A204.1 (cell line): ENCODE results near the gene NEK10.

Experiments used
- FAIRE-seq: peaks from 2 replicates; lab custom pipeline; 2012; peaks lifted over from hg19 to GRCh38; lab: Jason Lieb, UNC

The NEK10 gene

DNA sequence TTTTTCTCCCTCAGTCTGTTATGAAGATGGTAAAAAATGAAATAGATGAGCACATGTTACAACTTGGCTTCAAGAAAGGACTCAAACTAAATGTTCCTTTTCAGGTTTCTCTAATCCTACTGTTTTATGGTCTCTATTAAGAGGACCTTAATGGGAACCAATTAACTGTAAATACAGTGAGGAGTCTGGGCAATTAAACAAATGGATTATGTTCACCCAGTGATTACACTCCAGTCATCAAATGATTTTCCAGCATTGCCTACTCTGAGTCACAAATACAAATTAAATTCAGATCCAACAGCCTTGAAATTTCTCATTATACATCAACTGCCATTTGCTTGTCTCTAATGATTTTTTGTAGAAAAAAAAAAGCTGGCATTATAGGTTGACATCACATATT lies 129.2 kb downstream of the NEK10 start:
- no peak for FAIRE-seq

DNA sequence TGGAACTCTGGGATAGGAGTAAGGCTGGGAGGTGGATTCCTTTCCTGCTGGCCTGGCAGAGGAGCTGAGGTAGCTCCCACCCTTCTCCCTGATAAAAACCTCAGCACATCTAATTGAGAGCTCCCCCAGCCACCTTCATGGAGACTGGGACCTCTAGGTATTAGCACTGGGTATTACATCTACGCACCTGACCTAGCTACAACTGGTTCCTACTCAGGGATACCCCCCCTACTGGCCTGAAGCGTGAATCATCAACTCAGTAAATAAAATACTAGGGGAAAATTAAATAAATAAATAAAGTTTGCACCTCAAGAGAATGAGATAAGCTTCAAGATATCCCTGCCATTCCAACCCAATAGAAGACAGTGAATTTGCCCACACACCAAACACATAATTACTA lies 140.4 kb downstream of the NEK10 start:
- FAIRE-seq, result no peak

DNA sequence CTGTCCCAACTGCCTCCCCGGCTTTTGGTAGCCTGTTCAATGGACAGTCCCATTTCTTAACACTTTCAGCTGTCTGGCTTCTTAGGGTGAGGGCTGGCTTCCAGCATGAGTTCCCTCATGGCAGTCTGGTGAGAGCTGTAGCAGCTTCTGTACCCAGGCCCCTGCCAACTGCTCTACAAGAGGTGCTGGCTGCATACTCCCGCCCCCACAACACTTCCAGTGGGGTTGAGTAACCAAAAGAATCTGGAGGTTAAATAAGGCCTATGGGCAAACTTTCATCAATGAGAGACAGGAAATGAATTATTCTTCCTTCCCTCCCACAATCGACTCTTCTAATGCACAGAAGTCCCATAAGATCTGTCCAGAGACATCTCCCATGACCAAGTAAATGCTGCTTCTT lies 145.0 kb downstream of the NEK10 start:
- FAIRE-seq, result no peak

DNA sequence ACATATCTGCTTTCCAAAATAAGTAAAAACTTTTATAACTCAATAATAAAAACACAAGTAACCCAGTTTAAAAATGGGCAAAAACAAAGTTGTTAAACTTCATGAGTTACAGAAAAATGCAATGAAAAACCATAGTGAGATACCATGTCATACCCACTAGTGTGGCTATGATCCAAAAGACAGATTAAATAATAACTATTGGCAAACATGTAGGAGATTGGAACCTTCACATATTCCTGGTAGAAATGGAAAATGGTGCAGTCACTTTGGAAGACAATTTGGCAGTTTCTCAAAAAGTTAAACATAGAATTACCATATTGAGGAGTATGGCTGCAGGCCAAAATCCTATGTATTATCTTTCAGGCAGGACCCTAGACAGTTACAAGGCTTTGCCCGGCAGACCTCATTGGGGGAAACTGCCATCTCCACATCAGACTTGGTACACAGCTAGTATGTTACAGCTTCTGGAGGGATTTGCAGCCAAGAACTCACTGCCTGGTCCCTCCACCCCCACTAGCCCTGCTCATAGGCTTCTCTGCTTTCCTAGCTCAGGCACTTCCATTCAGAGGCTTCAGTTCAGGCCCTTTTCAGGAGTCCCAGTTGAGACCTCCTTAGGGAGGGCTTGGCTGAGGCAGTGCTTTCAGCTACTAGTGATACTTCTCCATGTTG lies 147.8 kb downstream of the NEK10 start:
- no peak for FAIRE-seq

DNA sequence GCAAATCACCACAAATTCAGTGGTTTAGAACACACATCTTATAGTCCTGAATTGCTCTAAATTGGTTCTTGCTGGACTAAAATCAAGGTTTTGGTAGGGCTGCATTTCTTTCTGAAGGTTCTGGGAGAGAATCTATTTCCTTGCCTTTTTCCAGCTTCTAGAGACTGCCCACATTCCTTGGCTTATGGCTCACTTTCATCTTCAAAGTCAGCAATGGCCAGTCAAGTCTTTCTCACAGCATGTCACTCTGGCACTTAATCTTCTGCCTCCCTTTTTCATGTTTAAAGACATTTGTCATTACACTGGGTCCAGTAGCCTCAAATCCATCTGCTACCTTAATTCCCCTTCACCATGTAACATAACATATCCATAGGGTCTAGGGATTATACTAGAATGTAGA lies 149.0 kb downstream of the NEK10 start:
- FAIRE-seq, result no peak

DNA sequence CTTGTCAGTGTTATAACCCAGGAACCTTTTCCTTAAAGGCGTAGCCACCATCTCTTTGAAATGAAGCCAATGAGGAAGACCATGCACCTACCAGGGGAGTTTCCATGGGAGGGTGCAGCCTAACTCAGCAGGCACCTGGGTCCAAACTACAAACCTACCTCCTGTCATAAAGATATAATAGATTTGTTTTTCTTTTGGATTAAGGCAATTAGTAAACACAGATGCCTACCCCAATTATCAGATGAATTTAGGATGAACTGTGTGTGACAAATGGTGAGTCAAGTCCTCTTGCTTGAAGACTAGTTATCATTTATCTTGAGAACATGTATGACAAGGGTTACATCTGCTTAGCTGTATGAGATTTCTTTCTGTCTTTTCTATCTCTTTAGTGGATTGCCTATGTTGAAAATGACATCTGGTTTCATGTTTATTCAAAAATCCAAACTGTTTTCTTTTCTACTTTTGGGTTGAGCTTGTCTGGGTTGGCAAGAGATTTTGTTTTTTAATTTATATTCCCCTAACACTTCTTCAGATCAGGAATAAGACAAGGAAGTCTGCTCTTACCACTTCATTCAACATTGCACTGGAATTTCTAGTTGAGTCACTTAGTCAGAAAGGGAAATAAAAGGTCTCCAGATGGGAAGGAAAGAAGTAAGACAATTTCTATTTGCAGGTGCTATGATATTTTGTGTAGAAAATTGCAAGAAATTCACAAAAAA lies 149.9 kb downstream of the NEK10 start:
- FAIRE-seq, result no peak

DNA sequence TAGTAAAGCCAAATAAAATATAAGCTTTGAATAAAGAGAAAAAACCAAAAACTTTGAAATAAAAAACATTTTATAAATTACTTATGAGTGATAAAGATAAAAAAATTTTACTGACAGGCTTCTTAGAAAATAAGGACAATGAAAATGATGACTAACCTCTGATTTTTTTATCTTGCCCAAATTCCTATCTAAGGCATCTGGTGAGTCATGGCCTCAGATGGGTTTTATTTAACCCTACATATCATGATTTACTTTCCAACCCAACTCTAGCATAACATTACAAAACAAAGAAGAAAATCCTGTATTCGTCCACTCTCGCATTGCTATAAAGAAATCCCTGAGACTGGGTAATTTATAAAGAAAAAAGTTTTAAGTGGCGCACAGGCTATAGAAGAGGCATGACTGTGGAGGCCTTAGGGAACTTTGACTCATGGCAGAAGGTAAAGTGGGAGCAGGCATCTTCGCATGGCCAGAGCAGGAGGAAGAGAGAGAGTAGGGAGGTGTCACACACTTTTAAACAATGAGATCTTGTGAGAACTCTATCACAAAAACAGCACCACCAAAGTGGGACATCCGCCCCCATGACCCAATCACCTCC lies 152.1 kb downstream of the NEK10 start:
- FAIRE-seq, result no peak

DNA sequence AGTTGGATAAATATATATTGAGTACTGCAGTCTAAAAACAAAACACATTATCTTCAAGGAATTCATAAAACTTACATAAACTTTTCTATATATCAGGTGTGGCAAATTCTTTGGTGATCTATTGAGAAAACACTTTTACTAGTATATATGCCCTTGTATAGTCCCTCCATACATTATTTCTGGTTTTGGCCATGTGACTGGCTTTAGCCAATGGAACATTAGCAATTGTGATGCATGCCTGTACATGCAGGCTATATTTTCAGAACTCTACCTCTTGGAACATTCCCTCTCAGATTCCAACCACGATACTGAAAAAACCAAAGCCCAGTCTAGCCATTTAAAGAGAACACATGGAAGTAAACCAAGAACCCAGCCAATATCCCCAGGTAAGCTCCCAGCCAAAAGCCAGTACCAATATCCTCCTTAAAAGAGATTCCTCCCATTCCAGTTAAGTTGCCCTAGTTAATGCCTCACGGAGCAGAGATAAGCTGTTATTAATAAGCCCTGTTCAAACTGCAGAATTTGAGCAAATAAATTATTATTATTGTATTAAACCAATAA lies 152.8 kb downstream of the NEK10 start:
- FAIRE-seq, result no peak

DNA sequence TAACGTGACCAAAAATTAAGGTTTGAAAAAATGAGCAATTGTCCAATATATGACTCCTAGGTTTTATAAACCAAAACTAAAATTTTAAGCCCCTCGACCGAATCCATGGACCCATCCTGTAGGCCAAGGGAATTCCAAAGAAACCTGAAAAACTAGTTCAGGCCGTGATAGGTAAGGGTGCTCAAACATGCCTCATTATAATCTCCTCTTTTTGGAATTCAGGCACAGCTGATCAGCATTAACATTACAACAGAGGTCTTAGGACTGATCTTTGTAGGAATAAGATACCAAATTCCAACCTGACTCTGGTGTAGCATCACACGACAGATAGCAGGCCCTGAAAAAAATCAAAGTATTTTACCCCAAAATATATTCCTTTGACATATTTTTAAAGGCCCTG lies 155.7 kb downstream of the NEK10 start:
- FAIRE-seq, result no peak

DNA sequence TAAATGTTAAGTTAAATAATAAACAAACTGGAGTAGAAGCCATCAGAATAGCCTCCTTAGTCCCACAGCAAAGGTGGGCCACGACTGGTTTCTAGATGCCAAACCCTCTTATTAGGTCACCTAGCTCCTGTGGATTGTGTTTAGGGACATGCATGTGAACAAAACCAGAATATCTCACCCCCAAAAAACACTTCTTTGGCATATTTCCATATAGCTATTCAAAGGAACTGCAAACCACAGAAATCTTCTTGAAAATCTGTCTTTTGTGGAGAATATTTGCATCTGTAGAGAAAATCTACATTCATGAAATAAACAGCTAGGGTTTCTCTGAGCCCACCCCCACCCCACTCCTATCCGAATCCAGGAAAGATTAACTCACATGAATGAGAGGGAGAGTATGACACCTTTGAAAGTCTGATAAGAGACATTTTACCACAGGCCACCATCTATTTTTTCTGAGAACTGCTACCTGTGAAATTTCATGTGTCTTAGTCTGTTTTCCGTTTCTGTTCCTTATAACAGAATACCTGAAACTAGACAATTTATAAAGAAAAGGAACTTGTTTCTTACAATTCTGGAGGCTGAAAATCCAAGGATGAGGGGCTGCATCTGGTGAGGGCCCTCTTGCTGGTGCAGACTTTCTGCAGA lies 159.4 kb downstream of the NEK10 start:
- no peak for FAIRE-seq

DNA sequence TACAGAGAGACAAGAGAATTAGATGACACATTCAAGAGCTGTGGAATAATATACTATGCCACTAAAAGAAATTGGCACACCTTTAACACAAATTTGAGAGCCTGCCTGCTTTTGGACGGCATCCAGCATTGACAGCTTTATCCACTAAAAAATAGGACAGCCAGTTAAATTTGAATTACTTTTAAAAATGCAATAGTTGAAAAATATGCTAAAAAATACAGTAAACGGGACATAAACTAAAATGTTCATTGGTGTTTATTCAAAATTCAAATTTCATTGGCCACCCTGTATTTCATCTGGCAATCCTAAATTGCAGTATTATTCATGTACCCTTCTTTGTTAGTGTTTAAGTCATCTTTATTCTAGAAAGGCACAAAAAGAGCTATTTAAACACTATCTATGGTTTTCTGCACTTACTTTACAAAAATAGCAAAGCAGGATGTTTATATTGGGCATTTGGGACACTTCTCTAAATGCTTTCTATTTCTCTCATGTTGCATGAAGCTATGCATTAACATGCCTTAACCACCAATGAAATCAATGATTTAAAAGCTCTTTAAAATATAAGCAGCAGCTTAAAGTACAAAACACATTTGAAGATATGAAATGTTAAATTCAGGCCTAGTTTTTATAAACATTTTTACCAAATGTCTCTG lies 160.1 kb downstream of the NEK10 start:
- no peak for FAIRE-seq

DNA sequence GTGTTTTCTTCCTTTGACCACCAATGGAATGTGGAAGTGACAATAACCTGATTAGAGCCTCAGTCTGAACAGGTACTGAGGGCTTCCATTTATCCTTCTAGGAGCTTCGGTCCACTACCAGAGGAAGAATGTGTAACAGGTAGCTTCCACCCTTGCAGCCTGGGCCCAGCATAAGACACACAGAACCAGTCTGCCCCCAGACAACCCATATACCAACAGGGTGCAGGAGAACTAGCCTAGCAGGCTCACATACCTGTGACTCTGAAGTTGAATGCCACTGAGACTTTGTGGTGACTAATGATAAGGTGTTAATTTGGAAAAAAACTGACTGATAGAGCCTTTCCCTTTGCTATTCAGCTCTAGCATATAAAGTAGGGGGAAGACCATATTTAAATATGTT lies 166.2 kb downstream of the NEK10 start:
- no peak for FAIRE-seq

DNA sequence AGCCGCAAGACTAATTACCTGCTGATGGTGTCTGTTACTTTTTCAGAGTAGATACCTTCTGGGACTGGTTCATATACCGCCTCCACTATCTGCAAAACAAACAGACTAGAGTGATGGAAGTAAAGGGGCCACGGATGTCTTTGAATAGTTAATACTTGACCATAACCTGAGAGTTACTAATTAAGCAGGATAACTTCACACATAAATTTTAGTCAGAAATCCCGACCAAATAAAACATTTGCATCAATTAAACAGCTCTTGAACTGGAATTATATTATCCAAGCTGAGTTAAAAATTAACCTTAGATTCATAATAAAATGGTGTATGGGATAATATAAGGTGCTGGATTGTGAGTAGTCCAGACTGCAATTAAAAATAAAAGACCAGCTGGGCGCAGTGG lies 167.7 kb downstream of the NEK10 start:
- no peak for FAIRE-seq

DNA sequence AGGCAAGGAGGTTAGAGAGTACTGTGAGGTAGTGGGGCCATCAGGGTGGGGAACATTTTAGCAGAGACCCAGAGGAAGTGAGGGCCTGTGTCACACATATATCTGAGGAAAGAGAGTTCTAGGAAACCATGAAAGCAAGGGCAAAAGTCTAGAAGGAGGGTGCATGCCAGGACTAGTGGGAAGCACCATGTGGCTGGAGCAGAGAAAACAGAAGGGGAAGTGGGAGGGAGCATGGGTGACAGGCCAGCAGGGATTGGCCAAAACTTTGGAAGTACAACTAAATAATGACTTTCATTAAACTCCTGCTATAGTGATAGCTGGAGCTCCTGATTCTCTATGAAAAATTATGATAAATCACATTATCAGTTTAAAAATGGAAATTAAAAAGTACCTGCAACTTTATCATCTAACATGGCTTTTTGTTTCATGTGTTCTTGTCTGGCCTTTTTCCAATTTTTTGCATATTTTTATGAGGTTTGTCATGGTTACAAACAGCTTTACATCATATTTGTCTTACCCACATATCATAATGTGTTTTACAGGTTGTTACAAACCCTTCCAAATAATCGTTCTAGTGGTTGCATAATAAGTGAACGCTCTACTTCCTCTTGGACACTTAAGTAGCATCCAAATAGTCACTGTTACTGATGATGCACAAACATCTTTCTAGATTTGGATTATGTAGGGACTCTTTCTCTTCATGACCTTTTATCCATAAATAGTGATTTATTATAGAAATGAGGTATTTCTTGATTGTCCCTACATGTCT lies 168.3 kb downstream of the NEK10 start:
- no peak for FAIRE-seq

DNA sequence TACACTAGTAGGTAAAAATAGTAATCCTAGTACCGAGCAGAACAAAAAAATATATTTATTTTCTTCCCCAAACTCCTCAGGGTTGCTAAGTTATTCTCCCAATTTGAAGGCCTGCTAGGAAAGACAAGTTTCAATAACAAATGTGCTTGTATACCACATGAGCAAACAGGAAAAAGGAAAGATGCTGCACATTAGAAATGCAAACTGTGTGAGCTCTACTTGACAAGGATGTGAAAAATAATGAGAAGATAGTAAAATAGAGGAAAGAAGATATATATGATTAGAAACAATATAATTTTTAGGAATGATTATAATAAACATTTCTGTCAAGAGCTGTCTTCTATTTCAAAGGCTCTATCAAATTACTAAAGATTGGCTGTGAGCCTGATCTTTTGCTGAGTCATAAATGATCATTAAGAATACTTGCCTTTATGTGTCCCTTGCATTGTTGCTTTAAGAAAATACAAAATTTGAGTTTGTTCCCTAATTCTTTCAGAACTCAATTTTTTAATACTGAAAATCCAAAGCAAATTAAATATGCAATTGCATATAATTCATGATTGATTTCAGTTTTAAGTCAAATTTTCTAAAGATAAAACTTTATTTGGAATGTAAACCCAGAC lies 174.2 kb downstream of the NEK10 start:
- FAIRE-seq, result no peak

DNA sequence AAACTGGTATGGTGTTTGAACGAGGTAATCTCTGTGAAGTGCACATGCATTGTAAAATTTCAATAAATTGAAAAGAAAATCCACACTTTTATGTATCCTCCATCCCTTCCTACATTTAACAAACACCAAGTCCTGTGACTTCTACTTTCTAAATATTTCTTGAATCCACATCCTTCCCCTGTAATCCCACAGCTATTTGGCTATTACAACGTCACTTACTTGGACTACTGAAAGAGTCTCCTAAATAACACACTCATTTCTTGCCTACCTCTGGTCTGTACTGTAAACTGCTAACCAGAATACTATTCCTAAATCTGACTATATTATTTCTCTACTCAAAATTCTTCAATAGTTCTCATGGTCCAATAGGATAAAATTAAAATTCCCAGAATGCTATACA lies 176.1 kb downstream of the NEK10 start:
- no peak for FAIRE-seq

DNA sequence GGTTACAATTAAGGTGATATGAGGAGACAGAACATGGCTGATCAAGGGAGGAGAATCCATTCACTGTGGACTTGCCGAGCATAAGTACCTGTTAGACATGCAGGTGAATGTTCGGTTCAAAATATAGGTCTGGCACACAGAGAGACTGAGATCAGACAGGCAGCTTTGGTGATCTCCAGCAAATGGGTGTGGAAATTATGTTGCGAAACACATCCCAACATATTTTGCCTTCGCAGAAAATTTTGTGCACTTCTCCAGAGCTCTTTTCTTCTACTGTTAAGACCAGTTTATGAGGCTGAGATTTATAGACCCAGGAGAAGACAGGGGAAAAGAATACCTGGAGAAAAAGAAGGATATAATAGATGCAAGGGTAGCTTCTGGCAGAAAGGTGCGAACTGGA lies 183.2 kb downstream of the NEK10 start:
- no peak for FAIRE-seq

DNA sequence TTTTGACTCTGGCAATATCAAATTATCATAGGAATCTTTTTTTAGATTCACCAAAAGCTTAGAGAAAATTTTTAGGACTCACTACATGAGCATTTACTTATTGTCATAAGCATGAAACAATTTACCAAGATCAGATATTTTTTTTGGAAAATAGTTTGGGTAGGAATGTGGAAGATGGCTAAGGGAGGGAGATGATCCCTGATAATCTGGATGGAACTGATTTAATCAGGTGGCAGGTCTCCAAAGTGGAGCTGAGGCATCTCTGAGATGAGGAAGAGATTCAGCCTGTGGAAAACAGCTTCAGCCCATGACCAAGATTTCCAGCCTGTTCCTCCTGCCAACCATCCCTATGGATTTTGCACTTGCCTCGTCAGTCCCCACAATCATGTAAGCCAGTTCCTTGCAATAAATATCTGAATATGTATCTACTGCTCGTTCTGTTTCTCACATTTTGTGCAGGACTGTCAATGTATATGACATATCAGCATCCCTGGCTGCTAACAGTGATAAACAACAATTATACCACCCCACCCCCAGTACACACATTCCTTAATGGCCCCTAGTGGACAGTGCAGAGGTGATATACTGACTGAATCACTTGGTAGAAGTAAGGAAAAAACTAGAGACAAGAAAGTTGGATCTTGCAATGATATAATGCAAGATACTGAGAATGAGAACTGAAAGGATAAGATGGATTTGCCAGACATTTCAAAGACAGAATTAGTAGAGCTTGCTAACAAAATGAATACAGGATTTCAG lies 183.8 kb downstream of the NEK10 start:
- FAIRE-seq, result no peak

DNA sequence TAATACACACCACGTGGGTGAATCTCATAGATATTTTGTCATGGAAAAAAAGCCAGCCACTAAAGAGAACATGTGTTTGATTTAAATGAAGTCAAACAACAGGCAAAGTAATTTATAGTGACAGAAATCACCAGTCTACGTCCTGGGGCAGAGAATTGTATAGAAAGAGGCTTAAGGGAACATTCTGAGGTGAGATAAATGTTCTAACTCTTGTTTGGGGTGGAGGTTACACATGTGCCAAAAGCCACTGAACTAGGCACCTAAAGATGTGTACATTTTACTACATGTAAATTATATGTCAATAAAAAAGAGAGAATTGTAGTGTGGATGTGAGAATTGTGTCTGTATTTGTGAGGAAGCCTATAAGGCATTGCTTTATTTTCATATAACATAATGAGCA lies 184.9 kb downstream of the NEK10 start:
- no peak for FAIRE-seq

DNA sequence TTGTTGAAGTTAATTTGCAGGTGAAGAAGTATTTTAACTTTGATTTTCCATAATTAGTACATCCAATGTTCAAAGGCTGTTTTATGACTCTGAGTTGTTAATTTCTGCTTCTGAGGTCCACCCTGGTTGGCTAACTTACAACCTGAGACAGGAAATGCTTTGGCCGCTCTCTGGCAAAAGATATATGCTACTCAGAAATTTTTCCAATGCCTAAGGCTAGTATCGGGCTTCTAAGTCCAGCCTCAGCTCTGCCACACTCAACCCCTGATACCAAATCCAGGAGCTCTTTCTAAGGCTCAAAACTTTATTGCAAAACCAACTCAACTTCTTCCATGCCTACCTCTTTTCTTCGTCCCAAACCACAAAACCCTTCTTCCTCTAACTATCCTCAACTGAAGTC lies 192.9 kb downstream of the NEK10 start:
- FAIRE-seq, result no peak

DNA sequence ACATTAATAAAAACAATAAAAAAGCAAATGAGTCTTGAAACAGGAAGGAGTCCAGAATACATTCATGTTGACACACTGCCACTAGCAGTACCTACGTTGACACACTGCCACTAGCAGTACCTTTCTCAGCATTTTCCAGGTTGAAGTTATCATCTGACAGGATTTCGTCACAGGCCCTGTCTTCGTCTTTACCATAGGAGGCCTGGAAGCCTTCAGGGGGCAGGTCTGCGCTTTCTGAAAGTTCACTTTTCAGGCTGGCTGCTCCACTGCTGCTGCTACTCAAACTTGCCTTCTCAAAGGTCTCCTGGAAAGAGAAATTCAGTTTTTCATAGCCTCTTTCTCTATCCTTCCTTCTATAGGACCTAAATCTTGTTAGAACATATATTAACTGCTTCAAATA lies 194.7 kb downstream of the NEK10 start:
- FAIRE-seq, result no peak
